NCI-H2196 (cell line): ENCODE results near the gene WT1.

Experiments
- DNase-seq: peaks from one replicate; lab custom pipeline; 2025; ENCODE audit not compliant: unreplicated experiment; lab: John Stamatoyannopoulos, UW

The WT1 gene

GRCh38 chr11:32425761-32426160 is 9.6 kb downstream of the WT1 start:
- no peak for DNase-seq

GRCh38 chr11:32422545-32422944 is 12.8 kb downstream of the WT1 start:
- DNase-seq = no peak

DNA sequence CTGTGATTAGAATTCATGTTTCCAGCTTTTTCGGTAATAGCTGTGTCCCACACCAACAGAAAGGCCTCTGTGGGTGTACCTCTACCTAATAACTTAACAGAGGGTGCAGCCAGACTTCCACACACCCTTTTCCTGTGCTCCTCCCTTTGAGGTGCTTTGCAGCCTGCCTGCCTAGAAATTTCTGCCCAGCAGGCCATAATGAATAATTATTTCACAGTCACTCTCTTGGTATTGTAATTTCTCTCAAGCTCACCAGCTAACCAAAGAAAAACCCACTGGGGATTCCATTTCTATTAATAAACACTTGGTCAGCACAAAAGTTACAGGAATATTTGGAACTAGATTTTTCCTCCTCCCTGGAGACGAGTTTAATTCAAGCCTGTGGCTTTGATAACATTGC is 13.3 kb downstream of the WT1 start:
- no peak for DNase-seq

DNA sequence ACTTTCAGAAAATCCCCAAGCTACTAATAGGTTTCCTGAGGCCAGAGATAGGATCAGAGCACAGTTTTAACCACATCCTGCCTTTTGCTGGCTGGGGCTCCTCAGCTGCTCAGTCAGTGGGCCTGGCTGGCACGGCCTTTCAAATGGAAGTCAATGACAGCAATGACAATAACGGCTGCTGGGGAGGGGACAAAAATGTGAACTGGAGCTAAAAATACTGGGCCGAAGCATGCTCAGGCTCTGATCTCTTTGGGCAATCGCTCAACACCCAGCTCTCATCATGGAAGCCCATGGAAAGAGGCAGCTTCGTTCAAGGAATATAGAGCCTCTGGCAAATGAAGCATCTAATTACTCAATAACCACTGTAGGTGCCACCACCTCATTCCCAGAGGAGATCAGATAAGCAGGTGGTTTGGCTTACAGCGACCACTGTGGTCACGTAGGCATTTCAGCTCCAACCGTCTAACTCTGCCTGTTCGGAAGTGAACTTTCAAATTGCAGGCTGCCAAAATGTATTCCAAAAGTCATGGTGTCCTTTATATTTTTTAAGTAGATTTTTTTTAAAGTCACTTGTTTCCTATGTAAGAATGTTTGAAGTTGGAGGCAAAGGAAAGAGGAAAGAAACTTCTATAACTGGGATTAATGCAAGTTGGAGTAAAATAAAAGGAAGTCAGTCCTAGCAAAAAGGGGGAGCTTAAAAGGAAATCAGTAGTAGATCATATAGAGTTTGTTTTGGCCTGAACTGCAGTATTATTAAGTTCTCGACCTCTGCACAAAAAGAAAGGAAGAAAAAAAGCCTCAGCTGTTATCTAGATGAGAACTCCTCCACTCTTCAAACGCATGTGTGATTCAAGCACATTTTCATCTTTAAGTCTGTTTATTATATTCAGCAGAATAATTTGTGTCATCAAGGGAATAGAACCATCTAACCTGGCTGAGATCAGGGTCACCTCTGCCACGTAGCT is 14.1 kb downstream of the WT1 start:
- no peak for DNase-seq

- DNase-seq = no peak
Observed at GRCh38 chr11:32420139-32420538, 15.2 kb downstream of the WT1 start.

DNA sequence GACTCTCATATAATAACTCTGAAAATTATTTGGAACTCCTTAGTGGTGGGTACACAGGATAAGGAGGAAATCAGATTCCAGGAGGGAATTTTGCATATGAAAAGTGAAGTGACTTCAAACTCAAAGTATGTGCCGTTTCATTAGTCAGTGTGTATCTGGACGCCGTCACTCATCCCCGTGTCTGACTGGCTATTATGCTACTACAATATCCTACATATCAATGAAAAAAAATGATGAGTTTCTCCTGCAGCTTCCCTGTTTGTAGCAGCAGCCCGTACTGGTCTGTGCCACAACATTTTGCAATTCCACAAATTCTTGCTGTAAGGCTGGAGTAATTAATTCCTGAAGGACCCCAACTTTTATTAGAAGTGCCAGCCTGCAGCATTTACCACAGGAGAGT is 16.5 kb downstream of the WT1 start:
- DNase-seq = no peak

DNA sequence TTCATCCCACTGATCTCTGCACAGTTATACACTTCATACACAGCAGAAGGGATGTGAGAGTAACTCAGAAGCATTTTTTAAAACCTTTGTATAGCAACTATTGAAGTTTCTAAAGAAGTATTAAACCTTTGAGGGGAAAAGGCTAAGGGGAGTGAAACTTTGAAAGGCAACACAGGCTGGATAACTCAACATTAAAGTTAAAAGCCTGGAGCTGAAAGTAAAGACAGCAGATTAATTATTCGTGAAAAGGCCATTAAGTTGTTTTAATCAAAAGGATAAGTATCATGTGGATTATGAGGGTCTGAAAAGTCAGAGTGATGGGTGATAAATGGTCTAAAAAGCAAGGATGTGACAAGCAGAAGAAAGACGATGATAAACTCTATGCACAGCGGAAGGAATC is 17.5 kb downstream of the WT1 start:
- no peak for DNase-seq

GRCh38 chr11:32416301-32416700 is 19.0 kb downstream of the WT1 start:
- no peak for DNase-seq

GRCh38 chr11:32414925-32415324 is 20.4 kb downstream of the WT1 start:
- no peak for DNase-seq

- DNase-seq = no peak
Observed at GRCh38 chr11:32411942-32412615, 23.3 kb downstream of the WT1 start.

GRCh38 chr11:32405592-32405991 is 29.7 kb downstream of the WT1 start:
- no peak for DNase-seq

DNA sequence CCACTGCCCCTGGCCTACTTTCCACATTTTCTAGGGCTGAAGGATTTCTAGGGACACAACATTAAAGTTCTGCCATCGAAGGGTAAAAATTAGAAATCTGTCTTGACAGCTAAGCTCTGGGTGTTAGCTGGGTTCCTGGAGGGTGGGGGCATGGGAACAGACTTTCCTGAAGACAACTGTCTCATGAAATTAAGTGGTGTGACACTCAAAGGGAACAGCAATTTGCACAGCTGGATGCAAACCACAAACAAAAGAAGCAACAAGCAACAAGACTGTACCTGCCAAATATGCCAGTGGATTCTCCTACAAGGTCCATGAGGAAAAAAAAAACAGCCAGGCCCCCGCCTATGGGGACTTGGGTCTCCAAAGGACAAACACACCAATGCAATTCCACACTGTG is 32.5 kb downstream of the WT1 start:
- DNase-seq = no peak

GRCh38 chr11:32400670-32401369 is 34.5 kb downstream of the WT1 start:
- DNase-seq = no peak

GRCh38 chr11:32400196-32400595 is 35.1 kb downstream of the WT1 start:
- no peak for DNase-seq

DNA sequence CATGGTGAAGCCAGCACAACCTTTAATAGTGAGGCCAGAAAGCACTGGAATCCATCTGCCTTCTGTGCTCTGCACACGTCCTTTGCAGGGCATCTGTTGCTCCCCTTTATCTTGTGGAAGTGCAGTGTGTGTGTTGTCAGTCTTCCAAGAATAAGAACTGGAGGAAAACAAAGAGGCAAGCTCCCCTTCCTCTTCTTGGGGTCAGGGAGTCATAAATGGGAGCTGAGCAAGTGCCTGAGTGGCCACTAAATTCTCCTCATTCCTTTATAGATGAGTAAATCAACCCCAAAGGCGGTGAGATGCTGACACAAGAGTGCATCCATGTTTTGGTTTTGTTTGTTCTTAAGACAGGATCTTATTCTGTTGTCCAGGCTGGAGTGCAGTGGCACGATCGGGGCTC is 38.3 kb downstream of the WT1 start:
- no peak for DNase-seq

DNA sequence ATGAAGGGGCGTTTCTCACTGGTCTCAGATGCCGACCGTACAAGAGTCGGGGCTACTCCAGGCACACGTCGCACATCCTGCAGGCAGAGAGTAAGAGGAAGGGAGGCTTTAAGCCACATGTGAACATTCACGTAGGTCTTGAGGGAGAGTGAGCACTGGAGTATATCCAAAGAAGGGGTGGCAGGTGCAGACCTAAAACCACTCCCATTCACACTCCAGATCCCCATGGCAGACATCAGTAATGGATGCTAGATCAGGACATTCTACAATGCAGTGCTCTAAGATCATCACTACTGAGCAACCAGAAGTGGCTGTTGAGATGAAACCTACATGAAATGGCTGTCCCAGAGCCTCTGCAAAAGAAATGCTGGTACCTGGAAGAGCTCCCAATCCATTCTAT is 39.0 kb downstream of the WT1 start:
- no peak for DNase-seq

GRCh38 chr11:32395127-32395526 is 40.2 kb downstream of the WT1 start:
- no peak for DNase-seq

- DNase-seq = no peak
Observed at GRCh38 chr11:32392840-32393239, 42.5 kb downstream of the WT1 start.

DNA sequence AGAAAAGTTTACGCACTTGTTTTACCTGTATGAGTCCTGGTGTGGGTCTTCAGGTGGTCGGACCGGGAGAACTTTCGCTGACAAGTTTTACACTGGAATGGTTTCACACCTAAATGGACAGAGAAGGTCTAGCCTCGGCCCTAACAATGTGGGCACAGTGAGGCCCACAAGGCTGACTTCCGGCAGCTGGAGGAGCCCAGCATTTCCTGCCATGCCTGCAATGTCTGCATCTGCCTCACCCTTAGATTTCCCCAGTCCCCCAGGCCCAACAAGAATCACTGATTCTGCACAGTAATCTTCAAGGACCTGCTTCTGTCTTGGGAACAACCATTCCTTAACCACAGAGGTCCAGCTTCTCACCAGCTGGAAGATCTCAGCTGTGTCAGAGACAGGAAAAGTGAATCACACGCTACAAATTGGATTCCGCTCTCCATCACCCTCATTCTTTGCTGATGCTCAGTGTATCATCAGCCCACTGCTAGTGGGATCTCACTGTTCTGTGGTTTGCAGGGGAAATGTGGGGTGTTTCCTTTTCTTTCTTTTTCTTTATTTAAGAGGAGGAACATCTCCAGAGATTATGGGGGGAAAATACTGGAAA is 43.3 kb downstream of the WT1 start:
- no peak for DNase-seq

GRCh38 chr11:32391479-32391878 is 43.9 kb downstream of the WT1 start:
- no peak for DNase-seq

DNA sequence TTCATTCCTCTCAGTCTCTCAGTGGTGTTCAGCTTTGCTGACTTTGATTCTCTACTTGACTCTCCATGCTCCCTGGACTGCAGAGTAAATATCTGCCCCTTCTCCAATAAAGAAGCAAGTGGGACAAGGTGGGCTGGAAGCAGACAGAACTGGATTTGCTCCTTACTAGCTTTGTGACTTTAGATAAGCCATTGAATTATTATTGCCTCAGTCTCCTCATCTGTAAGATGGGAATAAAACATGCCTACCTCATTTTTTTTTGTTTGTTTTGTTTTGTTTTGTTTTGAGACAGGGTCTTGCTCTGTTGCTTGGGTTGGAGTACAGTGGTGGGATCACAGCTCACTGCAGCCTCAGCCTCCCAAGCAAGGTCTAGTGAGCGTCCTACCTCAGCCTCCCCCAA is 44.6 kb downstream of the WT1 start:
- no peak for DNase-seq
